HG02870 (cell line): ENCODE results near the gene ARHGAP19.

ENCODE experiments used
- ATAC-seq: cut with Tn5 transposase; IDR thresholded peaks from one replicate; pipeline ENCODE4 v1.9.1; 2021; ENCODE audit warnings: mild to moderate bottlenecking, moderate library complexity; ENCODE audit not compliant: unreplicated experiment

ARHGAP19 gene

DNA sequence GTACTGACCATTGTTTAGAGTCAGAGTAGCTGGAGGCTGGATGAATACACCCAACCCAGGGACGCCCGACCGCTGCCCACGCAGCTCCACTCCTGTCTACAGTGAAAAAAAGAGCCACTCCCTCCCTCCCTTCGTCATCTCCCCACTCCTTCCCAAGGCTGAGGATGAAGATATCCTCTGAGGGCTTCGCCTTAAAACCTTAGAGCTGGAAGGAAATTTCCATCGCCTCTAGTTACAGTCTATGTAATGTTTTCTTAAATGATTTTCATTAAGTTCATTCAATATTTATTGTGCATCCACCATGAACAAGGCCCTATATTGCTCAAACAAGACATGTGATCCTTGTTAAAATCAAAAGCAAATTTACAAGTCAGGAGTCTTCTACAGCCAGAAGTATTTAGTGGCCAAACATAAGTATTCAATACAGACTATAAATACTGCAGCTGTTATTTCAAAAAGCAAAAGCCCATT is 95.4 kb downstream of the ARHGAP19 start:
- no peak for ATAC-seq

DNA sequence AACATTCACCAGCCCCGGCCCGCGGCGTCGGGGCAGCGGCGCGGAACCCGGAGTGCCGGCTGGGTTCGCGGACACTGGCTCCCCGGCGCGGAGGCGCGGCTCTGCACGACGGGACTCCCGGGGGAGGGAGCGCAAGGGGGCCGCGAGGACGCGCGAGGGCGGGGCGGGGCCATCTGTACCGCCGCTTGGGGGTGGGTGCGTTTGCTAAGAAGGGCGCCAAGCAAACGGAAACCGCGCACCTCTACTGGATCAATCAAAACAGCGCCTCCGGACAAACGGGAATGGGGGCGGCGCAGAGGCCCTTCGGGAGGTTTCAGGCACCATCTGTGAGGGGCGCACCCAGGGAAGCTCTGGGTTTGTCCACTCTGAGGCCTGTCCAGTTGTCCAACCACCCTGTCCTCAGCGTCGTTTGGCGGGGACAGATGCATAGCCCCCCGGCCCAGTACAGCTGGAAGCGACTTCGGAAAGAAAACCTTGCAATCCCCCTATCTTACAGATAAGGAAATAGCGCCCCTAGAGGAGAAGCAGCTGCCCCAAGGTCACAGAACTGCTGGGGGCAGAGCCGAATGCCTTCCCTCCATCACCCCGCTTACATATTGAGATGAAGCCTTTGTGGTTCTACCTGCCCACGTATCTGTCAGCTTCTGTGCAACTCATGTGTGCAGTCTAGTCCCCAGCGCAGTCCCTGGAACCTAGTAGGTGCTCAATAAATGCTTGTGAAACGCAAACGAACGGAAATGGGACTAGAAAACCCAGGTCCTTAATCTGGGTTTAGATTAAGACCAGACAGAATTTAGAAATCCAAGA is 96.0 kb downstream of the ARHGAP19 start:
- ATAC-seq: no peak

DNA sequence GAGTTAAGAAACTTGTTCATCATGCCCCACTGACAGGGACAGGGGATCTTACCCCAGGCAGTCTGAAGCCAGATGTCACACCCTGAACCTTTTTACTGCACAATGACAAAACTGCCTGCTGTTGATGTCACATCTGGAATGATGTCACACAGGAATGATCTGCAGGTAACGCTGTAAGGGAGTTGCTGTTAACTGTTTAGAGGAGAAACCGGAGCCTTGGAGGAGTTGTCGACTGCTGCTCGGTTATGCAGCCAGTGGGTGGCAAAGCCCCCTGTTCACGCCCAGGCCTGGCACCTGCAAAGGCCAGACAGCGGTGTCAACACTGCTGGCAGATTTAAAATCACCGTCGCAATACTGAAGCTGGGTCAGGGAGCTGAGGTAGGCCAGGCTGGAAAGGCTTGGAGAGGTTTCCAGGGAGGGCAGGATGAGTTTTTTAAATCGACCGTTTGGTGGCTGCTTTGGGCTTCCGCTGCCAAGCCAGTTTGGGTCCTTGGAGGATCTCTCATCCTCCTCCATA is 96.7 kb downstream of the ARHGAP19 start:
- no peak for ATAC-seq

DNA sequence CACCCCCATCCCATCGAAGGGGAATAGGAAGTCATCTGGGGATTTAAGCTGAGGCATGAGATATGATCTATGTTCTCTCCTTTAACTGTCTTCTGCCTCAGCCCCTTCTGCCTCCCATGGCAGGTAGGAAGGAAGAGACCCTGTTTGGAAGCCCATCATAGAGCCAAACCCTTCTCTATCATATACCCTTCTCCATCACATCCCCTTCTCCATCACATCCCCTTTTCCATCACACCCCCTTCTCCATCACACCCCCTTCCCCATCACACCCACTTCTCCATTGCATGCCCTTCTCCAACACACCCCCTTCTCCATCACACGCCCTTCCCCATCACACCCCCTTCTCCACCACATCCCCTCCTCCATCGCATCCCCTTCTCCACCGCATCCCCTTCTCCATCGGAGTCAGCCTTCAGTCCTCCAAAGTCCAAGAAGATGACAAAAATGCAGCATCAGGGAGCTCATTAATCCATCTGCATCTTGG is 99.4 kb downstream of the ARHGAP19 start:
- no peak for ATAC-seq

DNA sequence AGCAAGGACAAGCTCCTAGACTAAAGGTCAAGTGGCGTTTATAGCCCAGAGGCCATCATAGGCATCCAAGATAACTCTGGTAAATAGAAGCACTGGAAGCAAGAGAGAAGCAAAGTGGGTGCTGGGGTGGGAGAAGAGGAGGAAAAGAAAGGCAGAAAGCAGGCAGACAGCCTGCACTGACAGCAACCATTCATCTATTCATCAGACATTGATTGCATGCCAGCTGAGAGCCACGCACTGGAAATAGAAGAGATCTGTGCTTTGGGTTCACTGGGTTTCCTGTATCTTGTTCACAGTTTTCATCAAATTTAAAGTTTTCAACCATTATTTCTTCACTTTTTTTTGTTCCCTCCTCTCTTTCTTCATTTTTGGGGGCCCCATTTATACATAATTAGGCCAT is 102.0 kb downstream of the ARHGAP19 start:
- ATAC-seq: no peak

DNA sequence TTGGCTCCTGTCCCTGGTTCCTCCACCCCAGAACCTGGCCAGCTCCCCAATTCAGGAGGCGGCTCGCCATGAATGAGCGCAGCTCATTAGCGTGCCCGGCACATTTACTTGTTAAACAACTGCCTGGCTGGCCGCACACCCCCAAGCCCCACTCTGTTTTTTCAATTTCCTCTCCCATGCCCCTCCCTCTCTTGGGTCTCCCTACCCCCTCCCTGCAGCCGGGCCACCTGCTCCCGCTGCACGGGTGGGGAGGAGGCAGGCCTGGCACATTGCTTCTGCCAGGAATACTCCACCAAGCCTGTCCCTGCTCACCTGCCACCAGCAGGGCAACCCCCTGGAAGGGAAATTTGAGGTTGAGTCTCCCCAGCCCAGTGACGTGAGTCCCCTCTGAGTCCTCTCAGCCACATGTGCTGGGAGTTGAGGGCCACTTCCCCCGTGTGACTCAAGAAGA is 104.2 kb downstream of the ARHGAP19 start:
- ATAC-seq: no peak

DNA sequence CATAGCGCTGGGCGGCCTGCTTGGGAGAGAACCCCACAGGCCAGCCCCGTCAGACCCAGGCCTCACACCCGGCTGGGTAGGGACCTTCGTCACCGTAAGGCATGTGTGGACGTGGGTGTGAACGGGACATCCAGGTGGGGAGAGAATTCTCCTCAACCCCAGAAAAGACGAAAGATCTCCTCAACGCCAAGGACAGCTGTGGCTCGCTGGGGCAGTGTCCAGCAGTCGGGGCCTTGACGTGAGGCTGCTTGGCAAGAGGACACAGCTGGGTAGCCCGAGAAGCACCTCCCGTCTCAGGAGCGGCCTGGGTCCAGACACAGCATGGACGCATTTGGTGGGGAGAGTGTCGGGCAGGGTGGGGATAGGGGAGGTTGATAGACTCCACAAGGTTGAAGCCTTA is 105.5 kb downstream of the ARHGAP19 start:
- no peak for ATAC-seq

DNA sequence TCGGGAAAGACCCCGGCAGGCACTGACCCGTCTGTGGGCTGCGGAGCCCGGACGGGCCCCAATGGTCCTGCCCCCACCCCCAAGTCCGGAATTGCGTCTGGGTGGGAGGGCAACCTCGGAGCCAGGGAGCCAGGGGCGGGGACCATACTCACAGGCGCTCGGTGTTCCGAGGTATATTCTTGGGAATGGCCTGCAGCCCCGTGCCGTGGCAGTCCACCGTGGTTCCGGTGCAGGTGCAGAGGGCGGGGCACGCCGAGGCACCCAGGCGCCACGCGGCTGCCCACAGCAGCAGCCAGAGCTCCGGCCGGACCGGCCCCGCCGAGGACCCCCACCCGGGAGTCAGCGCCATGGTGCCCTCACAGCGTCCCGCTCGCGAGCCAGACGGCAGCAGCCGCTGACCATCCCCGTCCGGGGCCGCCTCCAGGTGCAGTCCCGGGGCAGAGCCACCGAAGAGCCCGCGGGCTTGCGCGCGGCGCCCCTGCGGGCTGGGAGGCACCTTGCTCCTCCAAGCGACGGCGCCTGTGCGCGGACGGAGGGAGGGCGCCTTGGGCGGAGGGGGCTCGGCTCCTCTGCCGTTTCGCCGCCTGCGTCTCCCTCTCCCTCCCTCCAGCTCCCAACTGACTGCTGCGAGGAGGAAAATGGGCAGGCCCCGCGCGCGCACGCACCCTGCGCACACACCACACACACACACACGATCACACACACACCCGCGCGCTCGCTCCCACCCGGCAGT is 106.9 kb downstream of the ARHGAP19 start, which contains the start of gene SLIT1:
Gene SLIT1 (minus strand): TSS at position 634 of the 733 bp plus-strand sequence. CDS start 285 bp downstream, at position 349.
- no peak for ATAC-seq

DNA sequence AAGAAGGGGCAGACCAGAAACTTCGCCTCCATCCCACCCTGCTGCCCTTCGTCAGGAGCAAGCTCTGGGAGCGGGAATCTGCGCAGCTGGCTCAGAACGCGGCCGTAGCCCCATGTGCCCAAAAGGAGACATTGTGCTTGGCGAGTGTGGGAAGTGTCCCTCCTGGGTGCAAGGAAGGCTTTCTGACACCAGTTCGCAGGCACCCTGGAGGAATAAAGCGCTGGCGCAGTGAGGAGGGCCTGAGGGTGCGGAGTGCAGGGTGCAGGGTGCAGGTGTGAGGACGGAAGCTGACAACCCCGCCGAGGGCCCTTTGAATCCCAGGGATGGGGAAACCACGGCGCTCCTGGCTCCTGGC is 107.5 kb downstream of the ARHGAP19 start:
- ATAC-seq: no peak

DNA sequence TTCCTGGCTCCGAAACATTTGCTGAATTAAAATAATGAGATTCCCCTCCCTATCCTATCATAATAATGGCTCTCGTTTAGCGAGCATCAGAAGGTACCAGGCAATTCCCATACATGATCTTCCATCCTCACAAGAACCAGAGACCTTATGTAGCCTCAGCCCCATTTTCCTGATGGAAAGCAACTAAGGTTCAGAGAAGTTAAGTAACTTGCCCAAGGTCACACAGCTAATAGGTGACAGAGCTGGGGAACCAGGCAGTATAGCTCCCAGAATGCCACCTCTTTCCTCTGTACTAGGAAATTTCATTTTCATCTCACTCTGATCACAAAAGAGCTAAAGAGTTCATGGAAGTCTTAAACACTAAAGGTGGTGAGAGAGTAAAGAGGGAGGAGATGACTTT is 109.1 kb downstream of the ARHGAP19 start:
- ATAC-seq: no peak

DNA sequence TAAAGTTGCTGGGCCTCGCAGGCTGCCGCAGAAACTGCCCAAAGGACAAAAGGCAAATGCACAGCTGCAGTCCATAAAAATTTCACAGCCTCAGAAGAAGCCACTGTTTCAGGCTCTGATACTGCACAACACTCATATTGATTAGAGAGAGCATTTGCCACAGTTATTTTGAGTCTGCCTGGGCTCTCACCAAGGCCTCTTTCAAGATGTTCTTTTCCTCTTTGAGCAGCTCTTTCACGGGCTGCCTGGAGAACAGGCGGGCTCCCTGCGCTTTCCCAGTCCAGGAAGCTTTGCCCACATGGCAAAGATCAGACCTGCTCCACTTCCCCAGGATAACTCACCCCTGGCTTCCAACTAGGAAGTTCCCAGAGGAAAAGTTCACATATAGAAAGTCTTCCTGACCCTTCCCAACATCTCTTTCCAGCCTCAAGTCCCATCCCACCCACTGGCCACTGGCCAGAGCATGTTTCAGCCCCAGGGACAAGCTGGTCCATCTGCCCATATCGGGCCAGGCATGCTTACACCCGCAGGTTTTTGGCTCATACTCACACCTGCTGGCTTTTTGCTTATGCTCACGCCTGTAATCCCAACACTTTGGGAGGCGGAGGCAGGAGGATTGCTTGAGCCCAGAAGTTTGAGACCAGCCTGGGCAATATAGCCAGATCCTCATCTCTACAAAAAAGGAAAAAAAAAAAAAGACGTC is 110.0 kb downstream of the ARHGAP19 start:
- ATAC-seq: no peak

DNA sequence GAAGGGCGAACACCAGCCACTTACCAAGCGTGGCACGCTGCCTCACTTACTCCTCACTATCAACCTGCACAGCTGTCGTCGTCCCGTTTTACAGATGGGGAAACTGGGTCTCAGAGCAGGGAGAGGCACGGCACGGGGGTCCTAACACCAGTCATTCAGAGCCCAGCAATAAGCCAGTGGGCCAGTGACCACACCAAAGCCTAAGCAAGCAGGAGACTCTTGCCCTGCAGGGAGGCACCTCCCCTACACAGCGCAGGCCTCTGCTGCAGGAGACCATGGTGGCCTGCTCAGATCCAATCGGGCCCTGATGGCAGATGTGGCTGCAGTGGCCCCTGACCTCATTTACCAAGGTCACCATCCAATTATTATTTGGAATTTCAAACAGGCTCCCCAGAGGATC is 111.5 kb downstream of the ARHGAP19 start:
- ATAC-seq: no peak

DNA sequence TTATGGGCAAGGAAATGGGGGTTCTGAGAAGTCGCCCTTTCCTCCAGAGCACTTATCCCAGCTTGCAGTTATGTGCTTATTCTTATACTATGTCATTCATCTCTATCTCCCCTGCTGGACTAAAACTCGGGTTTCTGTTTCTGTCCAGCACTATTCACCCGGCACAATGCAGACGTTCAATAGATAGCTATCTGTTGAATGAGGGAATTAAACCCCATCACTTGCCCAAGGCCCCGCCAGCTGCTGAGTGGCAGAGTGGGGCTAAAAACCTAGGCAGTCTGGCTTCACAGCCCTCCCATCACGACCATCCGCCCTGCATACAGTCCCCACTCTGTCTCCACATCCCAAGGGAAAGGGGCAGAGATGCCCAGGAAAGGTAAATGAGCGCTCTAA is 112.1 kb downstream of the ARHGAP19 start:
- ATAC-seq: no peak

DNA sequence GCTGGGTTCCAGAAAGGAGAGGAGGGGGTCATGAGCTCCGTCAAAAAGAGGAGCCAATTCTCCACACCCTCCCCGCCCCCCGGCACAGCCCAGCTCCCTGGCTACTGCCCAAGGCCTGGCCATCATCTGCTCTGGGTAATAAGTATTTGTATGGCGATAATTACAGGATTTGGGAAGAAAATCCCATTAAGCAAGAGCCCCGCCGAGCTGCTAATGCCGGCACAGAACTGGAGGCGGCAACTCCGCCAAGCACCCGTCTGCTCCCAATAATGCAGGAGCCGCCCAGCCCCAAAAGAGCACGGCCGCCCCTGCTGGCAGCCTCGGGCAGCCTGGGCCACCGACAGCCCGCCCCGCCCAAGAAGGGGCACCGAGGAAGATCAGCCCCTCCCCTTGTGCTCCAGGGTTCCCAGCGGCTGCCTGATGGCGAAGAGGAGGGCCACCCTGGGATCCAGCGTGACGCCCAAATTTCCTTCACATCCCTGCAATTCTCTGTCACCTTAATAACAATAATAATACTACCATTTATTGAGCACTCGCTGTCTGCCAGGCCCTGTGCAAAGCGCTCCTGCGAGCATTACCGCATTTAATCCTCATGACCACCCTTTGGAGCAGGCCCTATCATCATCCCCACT is 112.6 kb downstream of the ARHGAP19 start:
- no peak for ATAC-seq

DNA sequence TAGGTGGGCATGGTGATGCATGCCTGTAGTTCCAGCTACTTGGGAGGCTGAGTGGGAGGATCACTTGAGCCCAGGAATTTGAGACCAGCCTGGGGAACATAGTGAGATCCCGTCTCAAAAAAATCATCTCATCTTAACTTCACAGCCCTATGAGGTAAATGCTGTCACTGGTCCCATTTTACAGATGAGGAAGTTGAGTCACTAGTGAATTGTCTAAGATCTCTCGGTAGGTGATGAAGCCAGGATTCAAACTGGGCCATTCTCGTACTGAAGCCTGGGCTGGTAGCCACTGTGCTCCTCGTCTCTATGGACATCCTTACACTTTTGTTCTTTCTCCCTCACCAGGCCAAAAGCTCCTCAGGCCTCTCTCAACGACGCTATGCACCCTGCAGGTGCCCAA is 113.1 kb downstream of the ARHGAP19 start:
- no peak for ATAC-seq

DNA sequence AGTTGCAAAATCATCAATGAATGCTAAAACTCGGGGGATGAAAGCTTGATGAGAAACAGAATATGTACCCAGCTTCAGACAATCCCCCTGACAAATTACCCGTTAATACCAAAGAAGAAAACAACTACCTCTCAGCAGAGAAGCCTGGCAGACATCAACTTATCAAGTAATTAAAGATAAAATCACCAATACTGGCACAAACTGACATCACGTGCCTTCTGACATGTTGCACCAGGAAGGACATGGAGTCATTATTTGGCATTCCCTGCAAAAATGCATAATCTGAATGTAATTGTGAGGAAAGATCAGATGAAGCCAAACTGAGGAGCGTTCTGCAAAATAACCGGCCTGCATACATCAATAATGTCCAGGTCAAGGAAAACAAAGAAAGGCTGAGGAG is 114.4 kb downstream of the ARHGAP19 start:
- ATAC-seq: no peak

DNA sequence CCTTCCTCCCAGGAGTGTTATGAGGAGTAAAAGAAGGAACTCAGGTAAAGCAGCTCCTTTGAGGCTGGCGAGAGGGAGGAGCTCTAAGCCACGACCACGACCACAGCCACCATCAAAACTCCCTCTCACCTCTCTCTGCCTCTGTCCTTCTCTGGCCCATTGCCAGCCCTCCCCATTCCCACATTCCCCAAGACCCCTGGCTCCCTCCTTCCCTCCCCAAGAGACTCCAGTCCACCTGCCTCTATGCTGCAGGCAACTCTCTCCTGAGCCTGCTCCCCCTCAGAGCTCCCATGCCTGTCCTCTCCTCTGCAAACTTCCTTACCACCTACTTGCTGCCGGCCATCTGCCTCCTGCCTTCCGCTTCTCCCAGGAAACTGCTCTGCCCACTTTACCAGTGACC is 116.2 kb downstream of the ARHGAP19 start:
- no peak for ATAC-seq

DNA sequence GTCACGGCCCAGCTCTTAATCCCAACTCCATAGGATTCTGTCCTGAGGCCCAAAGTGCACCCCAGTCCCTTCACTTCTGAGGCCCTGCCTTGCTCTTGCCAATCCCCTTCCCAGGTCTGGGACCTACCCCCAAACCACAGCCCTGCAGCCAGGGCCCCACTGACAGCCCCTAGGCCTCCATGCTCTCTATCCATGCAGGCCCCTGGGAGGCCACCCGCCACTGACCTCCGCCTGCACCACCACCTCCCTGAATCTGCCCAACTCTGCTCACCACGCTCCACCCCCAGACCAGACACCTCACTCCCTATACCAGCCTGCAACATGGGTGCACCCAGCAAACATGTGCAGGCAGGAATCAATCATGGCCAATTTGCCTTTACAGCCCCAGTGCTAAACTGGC is 116.9 kb downstream of the ARHGAP19 start:
- ATAC-seq: no peak

DNA sequence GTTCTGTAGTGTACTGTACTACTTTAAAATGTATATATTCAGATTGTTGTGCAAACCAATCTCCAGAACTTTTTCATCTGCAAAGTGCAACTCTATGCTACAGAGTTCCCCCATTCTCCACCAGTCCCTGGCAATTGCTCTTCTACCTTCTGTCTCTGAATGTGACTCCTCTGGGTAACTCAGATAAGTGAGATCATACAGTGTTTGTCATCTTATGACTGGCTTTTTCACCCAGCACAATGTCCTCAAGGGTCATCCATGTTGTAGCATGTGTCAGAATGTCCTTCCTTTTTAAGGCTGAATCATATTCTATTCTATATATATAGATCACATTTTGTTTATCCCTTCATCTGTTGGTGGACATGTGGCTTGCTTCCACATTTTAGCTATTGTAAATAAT is 117.5 kb downstream of the ARHGAP19 start:
- no peak for ATAC-seq

DNA sequence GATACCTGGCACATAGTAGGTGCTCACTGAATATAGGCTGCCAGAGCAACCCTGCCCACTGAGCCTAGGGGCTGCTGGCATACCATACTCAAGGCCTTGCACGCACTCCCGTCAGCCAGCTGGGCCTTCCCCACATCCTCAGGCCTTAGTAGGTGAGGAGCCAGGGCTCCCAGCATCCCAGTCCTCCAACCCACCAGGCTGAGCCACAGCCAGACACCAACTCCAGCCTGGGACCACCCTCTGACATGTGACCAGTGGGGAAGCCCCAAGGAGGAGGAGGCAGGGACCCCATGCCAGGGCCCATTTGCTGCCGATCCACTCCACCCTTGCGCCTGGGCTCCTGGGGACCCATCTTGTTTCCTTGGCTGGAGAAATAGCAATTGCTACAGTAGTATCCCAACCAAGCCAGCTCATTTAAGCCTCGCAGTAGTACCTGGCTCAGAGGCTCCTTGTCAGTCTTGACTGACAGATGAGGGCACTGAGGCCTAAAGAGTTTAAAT is 118.1 kb downstream of the ARHGAP19 start:
- ATAC-seq: no peak

DNA sequence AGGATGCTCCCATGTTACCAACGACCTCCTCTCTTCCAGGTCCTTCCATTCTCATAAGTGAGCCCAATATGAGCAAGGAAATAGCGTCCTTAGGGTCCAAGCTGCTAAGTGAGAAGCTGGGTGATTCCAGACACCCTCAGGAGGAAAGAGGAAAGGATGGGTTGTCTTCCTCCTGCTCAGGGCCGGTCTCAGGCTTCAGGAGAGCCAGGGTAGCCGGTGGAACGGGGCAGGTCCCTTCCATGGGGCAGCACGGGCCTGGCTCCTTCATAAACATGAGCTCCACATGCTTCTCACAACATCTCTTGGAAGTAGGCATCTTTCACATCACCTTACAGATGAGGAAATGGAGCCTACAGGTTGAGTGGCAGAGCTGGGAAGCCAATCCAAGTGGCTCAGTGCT is 119.4 kb downstream of the ARHGAP19 start:
- no peak for ATAC-seq
